ENCODE results near the gene SGSM2. TPM values are rescaled to one million over a fixed set of nuclear protein-coding genes. Genes with fewer than 3 reads are reported as not detected.
A peak's percentile ranks its signal among the peaks of the same experiment; 100 is the strongest.

The SGSM2 gene
- total and polyA plus RNA-seq, 2 of the 13 experiments (the other 11 are each of a cell fraction or from before 2014, with no cell fraction given): 30.4 to 51.3 TPM

DNA sequence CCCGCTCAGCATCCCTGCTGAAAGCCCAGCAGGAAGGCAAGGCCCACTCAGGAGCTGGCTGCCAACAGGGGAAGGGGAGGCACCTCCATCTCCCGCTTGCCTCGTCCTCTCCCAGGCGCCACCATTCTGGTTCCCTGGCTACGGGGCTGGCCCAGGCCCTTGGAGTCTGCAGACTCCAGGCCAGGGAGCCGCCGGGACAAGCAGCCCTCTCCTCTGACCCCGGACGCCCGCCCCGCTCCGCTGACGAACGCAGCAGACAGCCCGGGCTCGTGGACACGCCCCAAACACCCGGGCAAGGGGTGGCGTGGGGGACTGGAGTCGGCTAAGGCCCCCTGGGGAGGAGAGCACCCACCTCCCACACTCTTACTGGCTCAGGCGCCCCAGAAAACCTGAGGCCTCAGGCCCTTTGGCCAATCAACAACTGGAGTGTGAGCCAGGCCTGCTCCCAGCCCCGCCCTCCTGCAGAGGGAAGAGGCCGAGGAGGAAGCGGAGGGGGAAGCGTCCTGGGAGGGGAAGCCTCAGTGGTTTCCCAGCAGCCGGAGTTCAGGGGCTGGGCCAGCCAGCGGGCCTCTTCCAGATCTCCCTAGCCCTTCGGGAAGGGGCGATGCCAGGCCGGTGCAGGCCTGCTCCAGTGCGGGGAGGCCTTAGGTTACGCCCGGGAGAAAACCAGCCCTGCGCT lies 59.4 kb downstream of the SGSM2 start (continued):
- TF ChIP-seq, protein P1, sequence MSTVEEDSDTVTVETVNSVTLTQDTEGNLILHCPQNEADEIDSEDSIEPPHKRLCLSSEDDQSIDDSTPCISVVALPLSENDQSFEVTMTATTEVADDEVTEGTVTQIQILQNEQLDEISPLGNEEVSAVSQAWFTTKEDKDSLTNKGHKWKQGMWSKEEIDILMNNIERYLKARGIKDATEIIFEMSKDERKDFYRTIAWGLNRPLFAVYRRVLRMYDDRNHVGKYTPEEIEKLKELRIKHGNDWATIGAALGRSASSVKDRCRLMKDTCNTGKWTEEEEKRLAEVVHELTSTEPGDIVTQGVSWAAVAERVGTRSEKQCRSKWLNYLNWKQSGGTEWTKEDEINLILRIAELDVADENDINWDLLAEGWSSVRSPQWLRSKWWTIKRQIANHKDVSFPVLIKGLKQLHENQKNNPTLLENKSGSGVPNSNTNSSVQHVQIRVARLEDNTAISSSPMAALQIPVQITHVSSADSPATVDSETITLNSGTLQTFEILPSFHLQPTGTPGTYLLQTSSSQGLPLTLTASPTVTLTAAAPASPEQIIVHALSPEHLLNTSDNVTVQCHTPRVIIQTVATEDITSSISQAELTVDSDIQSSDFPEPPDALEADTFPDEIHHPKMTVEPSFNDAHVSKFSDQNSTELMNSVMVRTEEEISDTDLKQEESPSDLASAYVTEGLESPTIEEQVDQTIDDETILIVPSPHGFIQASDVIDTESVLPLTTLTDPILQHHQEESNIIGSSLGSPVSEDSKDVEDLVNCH (CRISPR knock-in tag; IDR thresholded peaks at IDR 0.05): no peak
- TF ChIP-seq ZNF577 (CRISPR knock-in tag; IDR thresholded peaks at IDR 0.05; ENCODE audit: borderline replicate concordance, low read depth) (no peak), ZEB1 (IDR thresholded peaks at IDR 0.05; ENCODE audit: insufficient replicate concordance, low read depth) (no peak), RXRB (CRISPR knock-in tag; IDR thresholded peaks at IDR 0.05; ENCODE audit: borderline replicate concordance) (no peak; the same call in 1 of the 2 replicates), ZNF12 (CRISPR knock-in tag; IDR thresholded peaks at IDR 0.05) (no peak), PHF8 (CRISPR knock-in tag; IDR thresholded peaks at IDR 0.05) (0 out of 2 replicates have a peak, but pooled peaks have one; percentile 28), SNAI1 (CRISPR knock-in tag; IDR thresholded peaks at IDR 0.05; ENCODE audit: borderline replicate concordance) (no peak), MTF1 (CRISPR knock-in tag; IDR thresholded peaks at IDR 0.05) (no peak), BRD4 (CRISPR knock-in tag; IDR thresholded peaks at IDR 0.05) (0 out of 2 replicates have a peak, but pooled peaks have one; percentile 57)
- TF ChIP-seq, protein P2, sequence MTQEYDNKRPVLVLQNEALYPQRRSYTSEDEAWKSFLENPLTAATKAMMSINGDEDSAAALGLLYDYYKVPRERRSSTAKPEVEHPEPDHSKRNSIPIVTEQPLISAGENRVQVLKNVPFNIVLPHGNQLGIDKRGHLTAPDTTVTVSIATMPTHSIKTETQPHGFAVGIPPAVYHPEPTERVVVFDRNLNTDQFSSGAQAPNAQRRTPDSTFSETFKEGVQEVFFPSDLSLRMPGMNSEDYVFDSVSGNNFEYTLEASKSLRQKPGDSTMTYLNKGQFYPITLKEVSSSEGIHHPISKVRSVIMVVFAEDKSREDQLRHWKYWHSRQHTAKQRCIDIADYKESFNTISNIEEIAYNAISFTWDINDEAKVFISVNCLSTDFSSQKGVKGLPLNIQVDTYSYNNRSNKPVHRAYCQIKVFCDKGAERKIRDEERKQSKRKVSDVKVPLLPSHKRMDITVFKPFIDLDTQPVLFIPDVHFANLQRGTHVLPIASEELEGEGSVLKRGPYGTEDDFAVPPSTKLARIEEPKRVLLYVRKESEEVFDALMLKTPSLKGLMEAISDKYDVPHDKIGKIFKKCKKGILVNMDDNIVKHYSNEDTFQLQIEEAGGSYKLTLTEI (CRISPR knock-in tag; conservative IDR thresholded peaks at IDR 0.05): no peak
- TF ChIP-seq, protein P3, sequence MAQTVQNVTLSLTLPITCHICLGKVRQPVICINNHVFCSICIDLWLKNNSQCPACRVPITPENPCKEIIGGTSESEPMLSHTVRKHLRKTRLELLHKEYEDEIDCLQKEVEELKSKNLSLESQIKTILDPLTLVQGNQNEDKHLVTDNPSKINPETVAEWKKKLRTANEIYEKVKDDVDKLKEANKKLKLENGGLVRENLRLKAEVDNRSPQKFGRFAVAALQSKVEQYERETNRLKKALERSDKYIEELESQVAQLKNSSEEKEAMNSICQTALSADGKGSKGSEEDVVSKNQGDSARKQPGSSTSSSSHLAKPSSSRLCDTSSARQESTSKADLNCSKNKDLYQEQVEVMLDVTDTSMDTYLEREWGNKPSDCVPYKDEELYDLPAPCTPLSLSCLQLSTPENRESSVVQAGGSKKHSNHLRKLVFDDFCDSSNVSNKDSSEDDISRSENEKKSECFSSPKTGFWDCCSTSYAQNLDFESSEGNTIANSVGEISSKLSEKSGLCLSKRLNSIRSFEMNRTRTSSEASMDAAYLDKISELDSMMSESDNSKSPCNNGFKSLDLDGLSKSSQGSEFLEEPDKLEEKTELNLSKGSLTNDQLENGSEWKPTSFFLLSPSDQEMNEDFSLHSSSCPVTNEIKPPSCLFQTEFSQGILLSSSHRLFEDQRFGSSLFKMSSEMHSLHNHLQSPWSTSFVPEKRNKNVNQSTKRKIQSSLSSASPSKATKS (CRISPR knock-in tag; IDR thresholded peaks at IDR 0.05): no peak
- TF ChIP-seq, protein P4, sequence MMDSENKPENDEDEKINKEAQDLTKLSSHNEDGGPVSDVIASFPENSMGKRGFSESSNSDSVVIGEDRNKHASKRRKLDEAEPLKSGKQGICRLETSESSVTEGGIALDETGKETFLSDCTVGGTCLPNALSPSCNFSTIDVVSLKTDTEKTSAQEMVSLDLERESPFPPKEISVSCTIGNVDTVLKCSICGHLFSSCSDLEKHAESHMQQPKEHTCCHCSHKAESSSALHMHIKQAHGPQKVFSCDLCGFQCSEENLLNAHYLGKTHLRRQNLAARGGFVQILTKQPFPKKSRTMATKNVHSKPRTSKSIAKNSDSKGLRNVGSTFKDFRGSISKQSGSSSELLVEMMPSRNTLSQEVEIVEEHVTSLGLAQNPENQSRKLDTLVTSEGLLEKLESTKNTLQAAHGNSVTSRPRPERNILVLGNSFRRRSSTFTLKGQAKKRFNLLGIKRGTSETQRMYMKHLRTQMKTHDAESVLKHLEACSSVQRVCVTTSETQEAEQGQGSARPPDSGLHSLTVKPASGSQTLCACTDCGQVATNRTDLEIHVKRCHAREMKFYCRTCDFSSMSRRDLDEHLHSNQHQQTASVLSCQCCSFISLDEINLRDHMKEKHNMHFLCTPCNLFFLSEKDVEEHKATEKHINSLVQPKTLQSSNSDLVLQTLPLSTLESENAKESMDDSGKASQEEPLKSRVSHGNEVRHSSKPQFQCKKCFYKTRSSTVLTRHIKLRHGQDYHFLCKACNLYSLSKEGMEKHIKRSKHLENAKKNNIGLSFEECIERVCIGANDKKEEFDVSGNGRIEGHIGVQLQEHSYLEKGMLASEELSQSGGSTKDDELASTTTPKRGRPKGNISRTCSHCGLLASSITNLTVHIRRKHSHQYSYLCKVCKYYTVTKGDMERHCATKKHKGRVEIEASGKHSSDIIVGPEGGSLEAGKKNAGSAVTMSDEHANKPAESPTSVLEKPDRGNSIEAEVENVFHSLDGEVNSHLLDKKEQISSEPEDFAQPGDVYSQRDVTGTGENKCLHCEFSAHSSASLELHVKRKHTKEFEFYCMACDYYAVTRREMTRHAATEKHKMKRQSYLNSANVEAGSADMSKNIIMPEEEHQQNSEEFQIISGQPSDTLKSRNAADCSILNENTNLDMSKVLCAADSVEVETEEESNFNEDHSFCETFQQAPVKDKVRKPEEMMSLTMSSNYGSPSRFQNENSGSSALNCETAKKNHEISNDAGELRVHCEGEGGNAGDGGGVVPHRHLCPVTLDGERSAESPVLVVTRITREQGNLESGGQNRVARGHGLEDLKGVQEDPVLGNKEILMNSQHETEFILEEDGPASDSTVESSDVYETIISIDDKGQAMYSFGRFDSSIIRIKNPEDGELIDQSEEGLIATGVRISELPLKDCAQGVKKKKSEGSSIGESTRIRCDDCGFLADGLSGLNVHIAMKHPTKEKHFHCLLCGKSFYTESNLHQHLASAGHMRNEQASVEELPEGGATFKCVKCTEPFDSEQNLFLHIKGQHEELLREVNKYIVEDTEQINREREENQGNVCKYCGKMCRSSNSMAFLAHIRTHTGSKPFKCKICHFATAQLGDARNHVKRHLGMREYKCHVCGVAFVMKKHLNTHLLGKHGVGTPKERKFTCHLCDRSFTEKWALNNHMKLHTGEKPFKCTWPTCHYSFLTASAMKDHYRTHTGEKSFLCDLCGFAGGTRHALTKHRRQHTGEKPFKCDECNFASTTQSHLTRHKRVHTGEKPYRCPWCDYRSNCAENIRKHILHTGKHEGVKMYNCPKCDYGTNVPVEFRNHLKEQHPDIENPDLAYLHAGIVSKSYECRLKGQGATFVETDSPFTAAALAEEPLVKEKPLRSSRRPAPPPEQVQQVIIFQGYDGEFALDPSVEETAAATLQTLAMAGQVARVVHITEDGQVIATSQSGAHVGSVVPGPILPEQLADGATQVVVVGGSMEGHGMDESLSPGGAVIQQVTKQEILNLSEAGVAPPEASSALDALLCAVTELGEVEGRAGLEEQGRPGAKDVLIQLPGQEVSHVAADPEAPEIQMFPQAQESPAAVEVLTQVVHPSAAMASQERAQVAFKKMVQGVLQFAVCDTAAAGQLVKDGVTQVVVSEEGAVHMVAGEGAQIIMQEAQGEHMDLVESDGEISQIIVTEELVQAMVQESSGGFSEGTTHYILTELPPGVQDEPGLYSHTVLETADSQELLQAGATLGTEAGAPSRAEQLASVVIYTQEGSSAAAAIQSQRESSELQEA (CRISPR knock-in tag; IDR thresholded peaks at IDR 0.05; ENCODE audit: not compliant biosample characterization): no peak

Measured in HepG2 (cell line).